GM18858 (cell line): ENCODE measurements around the gene RYR1.
A peak's percentile ranks its signal among the peaks of the same experiment; 100 is the strongest.

ENCODE experiments used
- ATAC-seq: cut with Tn5 transposase; IDR thresholded peaks from one replicate; pipeline ENCODE4 v1.9.1; 2021; ENCODE audit not compliant: unreplicated experiment

RYR1 gene

DNA sequence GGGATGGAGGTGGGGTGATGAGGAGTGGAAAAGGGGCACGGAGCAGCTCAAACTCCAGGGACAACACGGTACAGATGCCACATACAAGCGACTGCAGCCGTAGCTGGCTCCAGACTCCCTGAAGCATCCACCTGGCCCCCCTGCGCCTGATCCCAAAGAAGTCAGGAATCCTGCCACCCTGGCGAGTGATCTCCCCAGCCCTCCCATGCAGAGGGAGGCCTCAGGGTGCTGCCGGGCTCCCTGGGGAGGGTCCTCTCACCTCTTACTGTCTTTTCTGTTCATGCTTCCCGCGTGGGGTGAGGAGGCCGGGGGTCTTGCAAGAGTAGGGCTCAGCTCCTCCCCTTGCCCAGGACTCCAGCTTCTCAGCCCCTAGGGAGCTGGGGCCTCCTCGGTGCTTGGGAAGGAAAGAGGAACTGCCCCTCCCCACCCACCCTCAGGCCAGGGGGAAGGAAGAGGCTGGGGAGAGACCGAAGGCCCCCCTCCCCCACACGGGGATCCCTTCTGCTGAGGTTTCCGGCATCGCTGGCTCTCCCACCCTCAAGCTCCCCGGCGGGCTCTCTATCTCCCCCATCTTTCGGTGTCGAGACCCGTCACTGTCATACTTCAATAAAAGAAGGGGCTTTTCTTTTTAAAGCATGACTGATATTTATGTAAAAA lies 7.6 kb upstream of the RYR1 start, which contains the start of gene RASGRP4:
TSS of gene RASGRP4 (minus strand) at position 410 of the 657 bp plus-strand sequence. CDS start at position 282, 128 bp downstream.
- no peak for ATAC-seq

DNA sequence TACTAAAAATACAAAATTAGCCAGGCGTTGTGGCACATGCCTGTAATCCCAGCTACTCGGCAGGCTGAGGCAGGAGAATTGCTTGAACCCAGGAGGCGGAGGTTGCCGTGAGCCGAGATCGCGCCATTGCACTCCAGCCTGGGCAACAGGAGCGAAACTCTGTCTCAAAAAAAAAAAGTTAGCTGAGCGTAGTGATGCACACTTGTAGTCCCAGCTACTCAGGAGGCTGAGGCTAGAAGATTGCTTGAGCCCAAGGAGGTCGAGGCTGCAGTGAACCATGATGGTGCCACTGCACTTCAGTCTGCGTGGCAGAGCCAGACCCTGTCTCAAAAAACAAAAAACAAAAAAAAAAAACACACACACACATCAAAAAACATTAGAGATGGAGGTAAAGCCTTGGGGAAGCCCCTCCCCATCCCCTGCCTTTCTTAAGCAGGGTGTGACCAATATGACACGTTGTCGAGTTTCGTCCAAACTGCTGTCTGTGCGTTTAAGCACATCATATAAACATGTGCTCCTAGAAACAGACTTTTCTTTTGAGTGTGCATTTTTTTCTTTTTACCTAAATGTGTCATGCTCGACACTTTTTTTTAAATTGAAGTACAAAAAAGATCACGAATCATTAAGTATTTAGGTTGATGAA lies 6.3 kb upstream of the RYR1 start:
- ATAC-seq: peak; percentile 49

DNA sequence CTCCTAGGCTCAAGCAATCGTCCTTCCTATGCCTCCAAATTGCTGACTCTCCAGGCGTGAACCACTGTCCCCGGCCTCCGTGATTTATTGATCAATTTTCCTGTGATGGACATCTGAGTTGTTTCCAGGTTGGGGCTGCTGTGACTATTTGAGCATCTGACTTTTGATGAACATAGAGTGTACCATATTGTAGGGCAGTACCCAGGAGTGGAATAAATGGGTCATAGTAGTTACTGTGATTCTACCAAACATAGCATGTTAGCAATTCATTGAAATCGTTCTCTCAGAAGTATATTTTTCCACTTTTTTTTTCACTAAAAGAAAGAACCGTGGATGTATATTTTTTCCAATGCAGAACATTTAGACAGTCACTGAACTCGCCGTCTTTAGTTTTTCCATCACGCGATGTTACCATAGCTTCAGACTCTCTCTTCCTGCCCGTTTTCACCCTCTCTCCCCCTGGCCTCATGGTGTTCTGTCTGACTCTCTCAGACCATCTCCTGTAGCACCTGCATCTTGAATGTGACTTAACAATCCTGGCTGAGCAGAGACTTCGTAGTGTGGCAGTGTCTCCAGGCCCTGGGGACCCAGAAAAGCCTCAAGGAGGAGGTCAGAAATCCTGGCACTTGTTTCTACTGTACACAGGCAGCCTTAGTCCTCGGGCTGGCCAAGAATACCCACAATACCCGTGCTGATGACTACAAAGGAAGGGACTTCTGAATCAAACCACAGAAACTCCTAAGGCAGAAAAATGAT lies 4.3 kb upstream of the RYR1 start:
- no peak for ATAC-seq

DNA sequence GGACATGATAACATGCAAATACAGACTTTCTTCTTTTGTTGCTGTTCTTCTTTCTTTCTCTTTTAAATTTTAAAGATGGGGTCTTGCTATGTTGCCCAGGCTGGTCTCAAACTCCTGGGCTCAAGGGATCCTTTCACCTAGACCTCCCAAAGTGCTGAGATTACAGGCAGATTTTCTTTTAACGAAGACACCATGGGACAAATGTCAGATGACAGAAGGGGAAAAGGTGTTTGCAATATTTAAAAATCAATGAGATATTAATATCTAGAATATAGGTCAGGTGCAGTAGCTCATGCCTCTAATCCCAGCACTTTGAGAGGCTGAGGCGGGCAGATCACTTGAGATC lies 3.7 kb upstream of the RYR1 start:
- no peak for ATAC-seq

DNA sequence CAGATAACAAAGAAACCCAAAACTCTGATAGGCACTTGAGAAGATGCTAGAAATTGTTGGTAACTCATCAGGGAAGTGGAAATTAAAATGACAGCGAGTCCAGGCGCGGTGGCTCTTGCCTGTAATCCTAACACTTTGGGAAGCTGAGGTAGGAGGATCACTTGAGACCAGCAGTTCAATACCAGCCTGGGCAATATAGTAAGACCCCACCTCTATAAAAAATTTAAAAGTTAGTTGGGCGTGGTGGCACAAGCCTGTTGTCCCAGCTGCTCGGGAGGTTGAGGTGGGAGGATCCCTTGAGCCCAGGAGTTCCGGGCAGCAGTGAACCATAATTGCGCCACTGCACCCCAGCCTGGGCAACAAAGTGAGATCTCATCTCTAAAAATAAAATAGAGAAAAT lies 2.6 kb upstream of the RYR1 start:
- no peak for ATAC-seq

DNA sequence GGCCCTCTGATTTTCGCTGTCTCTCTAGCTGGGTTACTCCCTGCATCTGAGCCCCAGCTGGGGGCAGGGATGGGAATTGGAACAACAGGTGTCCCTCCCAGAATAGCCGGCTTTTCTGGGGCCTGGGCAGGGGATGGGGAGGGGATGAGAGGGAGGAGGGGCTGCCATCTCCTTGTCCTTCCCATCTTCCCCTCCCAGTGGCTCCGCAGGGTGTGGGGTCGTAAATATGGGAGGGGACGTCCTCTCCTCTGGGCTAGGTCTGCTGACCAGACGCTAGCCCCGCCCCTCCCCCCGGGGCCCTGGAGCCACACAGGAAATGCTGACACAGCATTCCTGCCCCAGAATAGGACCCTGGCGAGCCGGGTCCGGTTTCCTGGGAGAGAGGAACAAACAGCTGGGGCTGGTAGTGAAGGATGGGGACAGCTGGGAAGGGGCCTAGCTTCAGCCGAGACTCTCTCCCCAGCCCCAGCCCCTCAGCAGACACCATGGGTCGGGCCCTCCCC lies 1.1 kb downstream of the RYR1 start:
- ATAC-seq: no peak

DNA sequence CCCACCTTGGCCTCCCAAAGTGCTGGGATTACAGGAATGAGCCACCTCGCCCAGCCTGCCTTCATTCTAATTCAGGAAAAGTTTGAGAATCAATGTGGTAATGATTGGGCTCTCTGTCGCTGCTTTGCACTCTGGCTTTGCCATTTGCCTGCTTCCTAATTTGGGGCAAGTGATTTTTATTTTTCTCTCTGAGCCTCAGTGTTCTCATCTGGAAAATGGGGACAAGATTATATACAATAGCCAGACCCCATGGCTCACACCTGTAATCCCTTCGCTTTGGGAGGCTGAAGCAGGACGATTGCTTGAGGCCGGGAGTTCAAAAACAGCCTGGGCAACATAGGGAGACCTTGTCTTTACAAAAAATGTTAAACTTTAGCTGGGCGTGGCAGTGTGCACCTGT lies 3.8 kb downstream of the RYR1 start:
- no peak for ATAC-seq

DNA sequence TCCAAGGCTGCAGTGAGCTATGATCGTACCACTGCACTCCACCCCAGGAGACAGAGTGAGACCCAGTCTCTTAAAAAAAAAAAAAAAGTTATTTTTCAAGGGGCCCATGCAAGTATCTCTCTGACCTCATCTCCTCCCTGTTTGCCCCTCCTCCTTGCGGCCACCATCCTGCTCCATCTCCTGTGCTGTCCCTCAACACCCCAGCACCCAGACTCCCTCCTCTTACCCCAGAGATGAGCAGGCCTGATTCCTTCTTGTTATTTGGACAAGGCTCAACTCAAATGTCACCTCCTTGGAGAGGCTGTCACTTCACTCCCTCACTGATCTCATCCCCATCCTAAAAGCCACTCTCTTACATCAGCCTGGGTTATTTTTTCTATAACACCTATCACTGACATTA lies 4.4 kb downstream of the RYR1 start:
- no peak for ATAC-seq

DNA sequence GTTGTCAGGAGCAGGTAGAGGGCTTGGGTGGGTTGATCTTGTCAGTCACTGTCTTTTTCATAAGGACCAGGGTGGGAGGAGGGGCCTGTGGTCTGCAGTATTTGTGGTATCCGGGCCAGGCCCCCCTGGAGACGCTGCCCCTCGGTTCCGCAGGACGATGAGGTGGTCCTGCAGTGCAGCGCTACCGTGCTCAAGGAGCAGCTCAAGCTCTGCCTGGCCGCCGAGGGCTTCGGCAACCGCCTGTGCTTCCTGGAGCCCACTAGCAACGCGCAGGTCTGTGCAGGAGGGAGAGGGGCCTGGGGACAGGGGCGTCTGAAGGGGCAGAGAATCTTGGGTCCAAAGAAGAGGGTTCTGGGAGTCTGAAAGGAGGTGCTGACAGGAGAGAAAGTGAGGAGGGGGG lies 7.1 kb downstream of the RYR1 start:
- ATAC-seq: no peak

DNA sequence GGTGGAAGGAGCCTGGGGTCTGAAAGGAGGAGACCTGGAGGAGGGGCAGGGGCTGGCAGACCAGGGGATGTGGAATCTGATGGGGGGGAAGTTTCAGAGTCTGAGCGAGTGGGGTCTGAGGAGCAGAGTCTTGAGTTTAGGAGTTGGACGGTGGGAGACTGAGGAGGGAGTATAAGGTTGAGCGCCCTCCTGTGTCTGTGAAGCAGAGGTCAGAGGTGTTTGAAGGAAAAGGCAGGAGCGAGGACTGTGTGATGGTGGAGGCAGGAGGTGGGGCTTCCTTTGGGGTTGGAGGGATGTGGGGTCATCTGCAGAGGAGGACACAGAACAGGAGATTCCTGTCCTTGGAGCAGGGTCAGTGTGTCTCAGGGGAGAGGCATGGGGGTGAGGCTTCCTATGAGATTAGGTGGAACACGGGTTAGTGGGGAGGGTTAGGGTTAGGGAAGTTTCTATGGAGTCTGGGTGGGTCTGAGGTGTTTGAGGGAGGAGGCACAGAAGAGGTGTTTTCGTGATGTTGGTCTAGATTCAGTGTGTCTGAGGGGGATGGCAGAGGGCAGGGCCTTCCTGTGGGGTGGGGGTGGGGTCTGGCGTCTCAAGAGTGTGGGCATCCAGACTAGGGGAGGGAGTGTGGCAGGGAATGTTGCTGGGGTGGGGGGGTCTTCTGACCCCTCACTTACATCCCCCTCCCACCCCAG lies 8.3 kb downstream of the RYR1 start:
- ATAC-seq: no peak

DNA sequence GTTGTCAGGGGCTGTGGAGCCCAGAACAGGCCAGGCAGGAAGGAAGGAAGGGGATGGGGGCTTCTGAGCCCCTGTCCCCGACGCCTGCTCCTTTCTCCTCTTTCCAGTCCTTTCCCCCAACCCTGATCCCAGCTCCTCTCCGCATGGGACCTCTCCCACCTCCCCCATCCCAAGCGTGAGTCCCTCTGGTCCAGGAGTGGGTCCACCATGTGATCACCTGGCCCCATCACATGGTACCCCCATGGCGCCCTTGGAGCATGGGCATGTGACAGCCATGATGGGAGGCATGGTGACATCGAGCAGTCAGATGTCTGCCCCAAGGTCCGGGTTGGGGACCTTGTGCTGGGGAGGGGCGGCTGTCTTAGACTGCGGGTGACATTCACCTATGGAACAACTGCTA lies 9.2 kb downstream of the RYR1 start:
- no peak for ATAC-seq

DNA sequence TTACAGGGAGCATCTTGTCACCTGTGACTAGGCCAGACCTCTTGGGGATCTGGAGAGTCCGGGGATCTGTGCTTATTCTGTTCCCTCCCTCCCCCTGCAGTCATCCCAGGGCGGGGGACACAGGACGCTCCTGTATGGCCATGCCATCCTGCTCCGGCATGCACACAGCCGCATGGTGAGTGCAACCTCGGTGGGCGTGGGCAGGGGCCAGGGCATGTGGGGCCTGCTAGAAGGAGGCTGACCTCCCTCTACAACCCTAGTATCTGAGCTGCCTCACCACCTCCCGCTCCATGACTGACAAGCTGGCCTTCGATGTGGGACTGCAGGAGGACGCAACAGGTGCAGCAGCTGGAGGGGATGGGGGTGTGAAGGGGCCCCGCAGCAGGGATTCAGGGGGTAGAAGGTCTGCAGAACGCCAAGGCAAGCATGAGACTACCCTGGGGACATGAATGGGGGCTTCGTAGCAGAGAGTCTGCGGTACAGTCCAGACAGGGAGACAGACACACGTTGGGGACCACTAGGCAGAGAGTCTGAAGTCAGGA lies 10.0 kb downstream of the RYR1 start:
- no peak for ATAC-seq

DNA sequence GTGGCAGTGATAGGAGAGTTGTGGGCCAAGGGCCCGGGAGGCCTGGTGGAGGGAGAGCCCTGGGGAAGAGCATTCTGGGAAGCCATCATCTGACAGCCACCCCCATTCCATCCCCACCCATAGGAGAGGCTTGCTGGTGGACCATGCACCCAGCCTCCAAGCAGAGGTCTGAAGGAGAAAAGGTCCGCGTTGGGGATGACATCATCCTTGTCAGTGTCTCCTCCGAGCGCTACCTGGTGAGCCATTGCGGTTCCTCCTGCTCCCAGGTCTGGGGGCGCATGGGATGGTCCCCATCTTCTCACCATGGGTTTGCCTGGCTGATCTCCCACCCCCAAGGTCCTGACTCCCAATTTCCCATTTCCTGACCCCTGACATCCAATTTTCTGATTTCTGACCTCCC lies 10.5 kb downstream of the RYR1 start:
- ATAC-seq: no peak

DNA sequence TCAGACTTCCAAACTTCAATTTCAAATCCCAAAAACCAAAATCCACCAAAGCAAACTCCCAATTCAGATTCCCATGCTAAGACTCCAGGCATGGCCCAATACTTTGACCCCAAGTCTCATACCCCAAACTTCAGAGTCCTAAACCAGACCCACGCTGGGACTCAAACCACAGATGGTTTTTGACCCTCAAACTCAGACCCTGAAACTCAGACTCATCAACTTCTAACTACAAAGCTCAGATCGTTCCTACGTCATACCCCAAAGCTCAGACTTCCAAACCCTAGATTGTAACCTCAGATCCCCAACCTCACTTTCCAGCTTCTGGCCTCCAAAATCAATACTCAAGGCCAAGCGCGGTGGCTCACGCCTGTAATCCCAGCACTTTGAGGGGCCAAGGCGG lies 11.9 kb downstream of the RYR1 start:
- no peak for ATAC-seq

DNA sequence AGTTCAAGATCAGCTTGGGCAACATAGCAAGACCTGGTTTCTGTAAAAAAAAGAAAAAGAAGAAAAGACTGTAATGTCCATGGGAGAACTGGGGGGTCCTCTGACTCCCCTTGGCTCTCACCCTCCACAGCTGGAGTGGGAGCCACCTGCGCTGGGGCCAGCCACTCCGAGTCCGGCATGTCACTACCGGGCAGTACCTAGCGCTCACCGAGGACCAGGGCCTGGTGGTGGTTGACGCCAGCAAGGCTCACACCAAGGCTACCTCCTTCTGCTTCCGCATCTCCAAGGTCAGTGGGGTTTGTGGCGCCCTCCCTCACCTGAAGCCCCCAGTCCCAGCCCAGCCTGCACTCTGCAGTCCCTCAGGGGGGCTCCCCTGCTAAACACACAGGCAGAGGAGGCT lies 14.7 kb downstream of the RYR1 start:
- no peak for ATAC-seq

DNA sequence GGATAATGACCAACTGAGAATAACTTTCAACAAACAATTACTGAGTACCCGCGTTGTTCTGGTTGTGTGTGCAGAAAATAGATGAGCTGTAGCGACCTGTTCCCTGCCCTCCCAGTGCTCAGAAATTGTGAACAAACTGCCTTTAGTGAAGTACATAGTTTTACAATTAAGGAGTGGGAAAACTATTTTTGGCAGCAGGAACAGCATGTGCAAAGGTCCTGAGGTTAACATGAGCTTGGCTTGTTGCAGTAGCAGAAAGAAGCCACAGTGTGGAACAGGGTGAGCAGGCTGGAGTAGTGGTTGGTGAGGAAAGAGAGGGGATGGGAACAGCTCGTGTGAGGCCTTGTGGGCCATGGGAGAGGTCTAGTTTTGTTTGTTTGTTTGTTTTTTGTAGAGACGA lies 16.0 kb downstream of the RYR1 start:
- no peak for ATAC-seq

DNA sequence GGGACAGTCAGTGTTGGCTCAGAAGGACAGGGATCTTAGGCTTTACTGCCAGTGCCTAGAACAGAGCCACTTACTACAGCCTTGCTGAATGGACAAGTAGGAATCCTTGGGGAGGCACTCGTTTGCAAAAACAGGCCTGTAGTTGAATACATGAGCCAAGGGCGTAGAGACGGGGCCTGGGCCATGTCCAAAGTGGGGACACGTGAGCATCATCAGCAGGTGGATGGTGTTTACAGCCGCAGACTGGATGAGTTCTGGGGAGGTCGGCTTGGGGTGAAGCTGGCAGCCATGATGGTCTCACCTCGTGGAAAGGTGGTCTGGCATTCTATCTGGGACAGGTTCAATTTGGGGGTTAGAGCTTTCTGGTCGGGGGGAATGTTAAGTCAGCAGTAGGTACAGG lies 17.5 kb downstream of the RYR1 start:
- no peak for ATAC-seq

DNA sequence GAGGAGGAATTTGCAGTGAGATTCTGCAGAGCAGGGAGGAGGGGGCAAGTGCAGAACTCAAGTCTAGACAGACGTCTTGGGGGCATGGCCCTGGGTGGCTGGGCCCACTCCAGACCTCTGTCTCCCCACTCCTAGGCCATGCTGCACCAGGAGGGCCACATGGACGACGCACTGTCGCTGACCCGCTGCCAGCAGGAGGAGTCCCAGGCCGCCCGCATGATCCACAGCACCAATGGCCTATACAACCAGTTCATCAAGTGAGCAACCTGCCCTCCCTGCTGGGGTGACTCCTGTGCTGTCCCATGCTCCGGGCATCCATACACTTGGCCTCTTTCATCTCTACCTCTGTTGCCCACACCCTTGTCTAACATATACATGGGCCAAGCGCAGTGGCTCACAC lies 18.1 kb downstream of the RYR1 start:
- ATAC-seq: no peak

DNA sequence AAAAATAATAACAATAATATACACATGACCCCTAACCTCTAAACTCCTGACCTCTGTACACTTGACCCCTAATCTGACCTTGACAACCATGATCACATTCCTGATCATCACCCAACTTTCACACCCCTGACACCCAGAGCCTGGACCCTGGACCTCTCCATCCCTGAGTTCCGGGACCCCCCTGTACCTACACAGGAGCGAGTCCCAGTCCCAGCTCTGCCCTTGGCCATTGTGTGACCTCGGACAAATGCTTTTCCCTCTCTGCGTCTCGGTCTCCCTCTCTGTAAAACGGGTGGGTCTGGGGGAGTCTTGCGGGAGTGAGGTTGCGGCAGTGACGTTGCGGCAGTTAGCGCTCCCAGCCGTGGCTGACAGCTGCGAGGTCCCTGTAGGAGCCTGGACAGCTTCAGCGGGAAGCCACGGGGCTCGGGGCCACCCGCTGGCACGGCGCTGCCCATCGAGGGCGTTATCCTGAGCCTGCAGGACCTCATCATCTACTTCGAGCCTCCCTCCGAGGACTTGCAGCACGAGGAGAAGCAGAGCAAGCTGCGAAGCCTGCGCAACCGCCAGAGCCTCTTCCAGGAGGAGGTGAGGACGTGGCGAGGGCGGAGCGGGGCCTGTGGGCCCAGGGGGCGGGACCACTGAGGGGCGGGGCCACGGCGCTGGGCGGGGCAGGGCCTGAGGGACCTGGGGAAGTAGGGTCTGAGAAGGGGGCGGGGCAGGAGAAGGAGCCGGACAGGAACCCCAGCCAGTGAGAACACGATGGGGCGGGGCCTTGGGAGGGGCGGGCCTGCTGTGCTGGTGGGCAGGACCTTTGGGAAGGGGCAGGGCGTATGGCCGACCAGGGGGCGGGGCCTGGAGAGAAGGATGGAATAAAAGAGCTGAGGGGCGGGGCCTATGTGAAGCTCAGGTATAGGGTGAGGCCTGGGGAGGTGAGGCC lies 19.2 kb downstream of the RYR1 start:
- no peak for ATAC-seq

DNA sequence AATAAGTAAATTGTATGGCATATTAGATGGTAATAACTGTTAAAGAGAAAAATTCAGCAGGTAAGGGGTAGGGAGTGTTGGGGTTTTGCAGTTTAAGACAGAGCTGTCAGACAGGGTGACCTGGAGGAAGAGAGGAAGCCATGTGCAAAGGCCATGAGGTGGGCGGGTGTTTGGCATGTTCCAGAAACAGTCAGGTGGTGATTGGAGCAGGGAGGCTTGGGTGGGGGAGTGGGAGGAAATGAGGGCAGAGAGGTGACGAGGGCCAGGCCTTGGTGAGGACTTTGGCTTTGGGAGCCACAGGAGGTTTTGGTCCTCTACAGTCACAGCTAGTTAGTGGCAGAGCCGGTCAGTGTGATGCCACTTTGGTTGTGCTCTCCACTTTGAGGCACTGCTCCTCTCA lies 20.1 kb downstream of the RYR1 start:
- no peak for ATAC-seq
